IgD-negative memory B cell (primary cell): ENCODE measurements around the gene DDX20. TPM values are rescaled to one million over a fixed set of nuclear protein-coding genes. Genes with fewer than 3 reads are reported as not detected.
A peak's percentile ranks its signal among the peaks of the same experiment; 100 is the strongest.

ENCODE experiments used
- H3K27ac Mint-ChIP-seq, 3 donors: one replicate each; pipeline ENCODE4 v1.8.0; 2020 to 2022; ENCODE audit warnings: mild to moderate bottlenecking in 3 of 3, mixed read lengths in 3 of 3, moderate library complexity in 1 of 3
- H3K27me3 Mint-ChIP-seq: one replicate; pipeline ENCODE4 v1.8.0; 2021; ENCODE audit warnings: mixed read lengths
- H3K36me3 Mint-ChIP-seq: one replicate; pipeline ENCODE4 v1.8.0; 2020; ENCODE audit warnings: mild to moderate bottlenecking, mixed read lengths
- H3K4me1 Mint-ChIP-seq, 3 donors: one replicate each; pipeline ENCODE4 v1.8.0; 2020 to 2022; ENCODE audit warnings: mixed read lengths in 3 of 3, mild to moderate bottlenecking in 1 of 3
- H3K4me3 Mint-ChIP-seq, 4 donors: one replicate each; pipeline ENCODE4 v1.8.0; 2020 to 2022; ENCODE audit warnings: mild to moderate bottlenecking in 4 of 4, mixed read lengths in 4 of 4, moderate library complexity in 3 of 4
- H3K9me3 Mint-ChIP-seq, 3 donors: one replicate each; pipeline ENCODE4 v1.8.0; 2020 to 2021; ENCODE audit warnings: mixed read lengths in 3 of 3, mild to moderate bottlenecking in 1 of 3
- polyA plus RNA-seq: library from polyadenylated mRNA; unstranded; fragments of 300-500 nt; fragmentation: Illumina TruSeq; gene quantifications from one replicate; pipeline ENCODE4 v1.2.3, GENCODE V29; 2021

DDX20 gene, protein sequence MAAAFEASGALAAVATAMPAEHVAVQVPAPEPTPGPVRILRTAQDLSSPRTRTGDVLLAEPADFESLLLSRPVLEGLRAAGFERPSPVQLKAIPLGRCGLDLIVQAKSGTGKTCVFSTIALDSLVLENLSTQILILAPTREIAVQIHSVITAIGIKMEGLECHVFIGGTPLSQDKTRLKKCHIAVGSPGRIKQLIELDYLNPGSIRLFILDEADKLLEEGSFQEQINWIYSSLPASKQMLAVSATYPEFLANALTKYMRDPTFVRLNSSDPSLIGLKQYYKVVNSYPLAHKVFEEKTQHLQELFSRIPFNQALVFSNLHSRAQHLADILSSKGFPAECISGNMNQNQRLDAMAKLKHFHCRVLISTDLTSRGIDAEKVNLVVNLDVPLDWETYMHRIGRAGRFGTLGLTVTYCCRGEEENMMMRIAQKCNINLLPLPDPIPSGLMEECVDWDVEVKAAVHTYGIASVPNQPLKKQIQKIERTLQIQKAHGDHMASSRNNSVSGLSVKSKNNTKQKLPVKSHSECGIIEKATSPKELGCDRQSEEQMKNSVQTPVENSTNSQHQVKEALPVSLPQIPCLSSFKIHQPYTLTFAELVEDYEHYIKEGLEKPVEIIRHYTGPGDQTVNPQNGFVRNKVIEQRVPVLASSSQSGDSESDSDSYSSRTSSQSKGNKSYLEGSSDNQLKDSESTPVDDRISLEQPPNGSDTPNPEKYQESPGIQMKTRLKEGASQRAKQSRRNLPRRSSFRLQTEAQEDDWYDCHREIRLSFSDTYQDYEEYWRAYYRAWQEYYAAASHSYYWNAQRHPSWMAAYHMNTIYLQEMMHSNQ
- 12.2 TPM for polyA plus RNA-seq

DNA sequence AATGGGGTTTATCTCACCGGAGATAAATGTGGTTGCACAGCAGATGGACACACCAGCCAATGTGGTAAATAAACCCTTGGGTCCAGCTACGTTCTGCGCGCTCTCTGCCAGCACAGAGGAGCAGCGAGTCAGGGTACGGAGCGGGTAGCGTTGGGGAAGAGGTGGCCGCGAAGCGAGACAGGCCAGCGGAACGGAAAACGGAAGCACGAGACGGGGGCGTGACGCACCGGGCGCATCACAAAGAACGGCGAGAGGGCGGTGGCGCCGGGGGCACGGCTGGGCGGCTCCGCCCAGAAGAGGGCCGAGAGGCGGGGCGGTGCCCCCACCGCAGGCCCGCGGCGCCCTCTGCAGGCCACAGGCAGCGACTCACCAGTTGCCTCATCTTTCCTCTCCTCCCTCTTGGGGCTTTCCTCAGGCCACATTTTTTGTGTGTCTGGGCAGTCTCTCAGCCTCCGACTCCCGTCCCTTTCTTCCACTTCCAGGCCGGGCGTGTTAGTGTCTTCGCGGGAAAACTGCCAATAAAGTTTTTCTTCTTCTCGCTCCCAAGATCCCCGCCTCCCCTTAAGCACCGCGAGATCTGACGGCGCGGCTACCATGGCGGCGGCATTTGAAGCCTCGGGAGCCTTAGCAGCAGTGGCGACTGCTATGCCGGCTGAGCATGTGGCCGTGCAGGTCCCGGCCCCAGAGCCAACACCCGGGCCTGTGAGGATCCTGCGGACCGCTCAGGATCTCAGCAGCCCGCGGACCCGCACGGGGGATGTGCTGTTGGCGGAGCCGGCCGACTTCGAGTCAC lies at the start of gene DDX20:
DDX20 (plus strand) TSS at position 571 of the 793 bp plus-strand sequence; CDS start at position 595, 24 bp downstream.
- peak within 1 kb of the TSS; percentile 95 to 99 (median 99) for H3K27ac Mint-ChIP-seq
- no peaks in the 10 kb centered on the region for H3K9me3 Mint-ChIP-seq
- peak within 1 kb of the TSS; percentile 94 to 100 (median 98) for H3K4me3 Mint-ChIP-seq
- no peaks in the 10 kb centered on the region for H3K27me3 Mint-ChIP-seq
- H3K4me1 Mint-ChIP-seq, result peaks cover 15 to 23% (median 22%) of the 10 kb centered on the region in 3 donors
- peaks cover 2% of the 10 kb centered on the region for H3K36me3 Mint-ChIP-seq

DNA sequence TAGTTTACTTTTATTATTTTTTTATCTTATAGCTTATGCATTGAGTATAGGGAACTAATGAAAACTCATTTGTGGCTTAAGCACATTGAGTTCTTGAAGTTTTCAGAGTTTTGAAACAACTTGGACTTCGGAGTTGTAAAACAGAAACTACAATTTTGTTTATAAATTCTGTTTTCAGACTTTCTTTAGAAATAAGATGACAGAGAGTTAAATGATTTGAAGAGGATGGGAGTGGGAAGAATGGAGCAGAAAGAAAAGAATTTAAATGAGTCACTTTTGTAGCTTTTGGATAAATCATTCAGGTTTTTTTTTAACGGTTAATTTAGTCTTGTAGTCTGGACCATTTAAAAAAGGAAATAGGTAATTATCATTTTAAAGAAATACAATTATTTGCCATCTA lies 48.8 kb upstream of the DDX20 start:
- no peaks in the 10 kb centered on the region for H3K9me3 Mint-ChIP-seq
- H3K27me3 Mint-ChIP-seq, result no peaks in the 10 kb centered on the region
- H3K4me1 Mint-ChIP-seq, result peaks cover 0 to 4% (median 0%) of the 10 kb centered on the region in 3 donors
- H3K27ac Mint-ChIP-seq, result peak overlapping the region in 1 of 3 donors; percentile 47
- no peak overlapping the region for H3K4me3 Mint-ChIP-seq
- peaks cover 3% of the 10 kb centered on the region for H3K36me3 Mint-ChIP-seq

DNA sequence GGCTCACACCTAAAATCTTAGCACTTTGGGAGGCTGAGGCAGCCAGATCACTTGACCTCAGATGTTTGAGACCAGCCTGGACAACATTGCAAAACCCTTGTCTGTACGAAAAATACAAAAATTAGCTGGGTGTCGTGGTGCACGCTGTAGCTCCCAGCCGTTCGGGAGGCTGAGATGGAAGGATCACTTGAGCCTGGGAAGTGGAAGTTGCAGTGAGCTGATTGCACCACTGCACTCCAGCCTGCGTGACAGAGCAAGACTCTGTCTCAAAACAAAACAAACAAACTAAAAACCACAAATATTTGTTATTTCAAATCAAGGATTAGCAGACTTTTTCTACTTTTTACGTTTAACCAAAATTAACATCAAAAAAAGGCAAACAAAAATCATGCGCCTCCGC lies 47.8 kb upstream of the DDX20 start:
- Mint-ChIP-seq H3K36me3 (peaks cover 3% of the 10 kb centered on the region), H3K27ac (peak overlapping the region in 2 of 3 donors; percentile 66 to 80)

DNA sequence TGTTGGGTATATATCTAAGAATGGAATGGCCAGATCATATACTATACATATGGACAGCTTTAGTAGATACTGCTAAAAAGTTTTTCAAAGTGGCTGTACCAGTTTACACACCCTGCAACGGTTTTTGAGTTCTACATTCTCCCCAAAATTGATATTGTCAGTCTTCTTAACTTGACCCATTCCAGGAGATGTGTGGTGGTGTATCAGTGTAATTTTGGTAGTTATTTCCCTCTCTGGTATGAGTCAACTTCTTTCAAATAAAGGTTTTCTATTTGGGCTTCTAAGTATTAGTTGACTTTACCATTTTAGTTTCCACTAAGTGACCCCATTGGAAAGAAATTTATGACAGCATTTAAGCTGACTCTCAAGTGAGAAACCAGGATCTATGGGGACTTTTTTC lies 45.7 kb upstream of the DDX20 start:
- peak overlapping the region in 1 of 3 donors; percentile 50 for H3K27ac Mint-ChIP-seq
- H3K4me3 Mint-ChIP-seq, result no peak overlapping the region
- no peaks in the 10 kb centered on the region for H3K9me3 Mint-ChIP-seq
- peaks cover 3% of the 10 kb centered on the region for H3K36me3 Mint-ChIP-seq
- H3K27me3 Mint-ChIP-seq, result no peaks in the 10 kb centered on the region
- peaks cover 0 to 2% (median 0%) of the 10 kb centered on the region in 3 donors for H3K4me1 Mint-ChIP-seq

More for the DNA sequence above, 47.8 kb upstream of the DDX20 start:
- peaks cover 0 to 2% (median 0%) of the 10 kb centered on the region in 3 donors for H3K4me1 Mint-ChIP-seq
- H3K9me3 Mint-ChIP-seq, result no peaks in the 10 kb centered on the region
- no peaks in the 10 kb centered on the region for H3K27me3 Mint-ChIP-seq
- H3K4me3 Mint-ChIP-seq, result no peak overlapping the region

DNA sequence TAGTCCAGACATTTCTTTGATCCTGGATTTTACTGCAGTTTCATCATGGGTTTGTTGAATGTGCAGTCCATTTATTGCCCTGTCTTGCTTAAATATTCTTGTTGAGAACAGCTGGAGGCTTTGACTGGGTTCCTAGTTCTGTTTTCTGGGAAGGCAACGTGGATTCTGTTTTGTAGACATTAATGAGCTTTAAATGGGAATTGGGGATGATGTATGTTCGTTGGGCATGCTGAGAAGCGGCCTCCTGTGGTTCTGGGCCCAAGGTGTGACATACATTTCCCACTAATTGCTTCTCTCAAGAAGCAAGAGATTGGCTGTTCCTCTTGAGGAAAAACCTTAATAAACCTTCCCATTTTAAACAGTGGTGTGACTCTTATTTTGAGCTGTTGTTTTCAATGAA lies 39.4 kb upstream of the DDX20 start:
- H3K4me3 Mint-ChIP-seq, result no peak overlapping the region
- no peaks in the 10 kb centered on the region for H3K36me3 Mint-ChIP-seq
- H3K27me3 Mint-ChIP-seq, result no peaks in the 10 kb centered on the region
- peak overlapping the region in 2 of 3 donors; percentile 43 to 63 for H3K27ac Mint-ChIP-seq
- H3K4me1 Mint-ChIP-seq, result peaks cover 0 to 6% (median 0%) of the 10 kb centered on the region in 3 donors
- no peaks in the 10 kb centered on the region for H3K9me3 Mint-ChIP-seq

DNA sequence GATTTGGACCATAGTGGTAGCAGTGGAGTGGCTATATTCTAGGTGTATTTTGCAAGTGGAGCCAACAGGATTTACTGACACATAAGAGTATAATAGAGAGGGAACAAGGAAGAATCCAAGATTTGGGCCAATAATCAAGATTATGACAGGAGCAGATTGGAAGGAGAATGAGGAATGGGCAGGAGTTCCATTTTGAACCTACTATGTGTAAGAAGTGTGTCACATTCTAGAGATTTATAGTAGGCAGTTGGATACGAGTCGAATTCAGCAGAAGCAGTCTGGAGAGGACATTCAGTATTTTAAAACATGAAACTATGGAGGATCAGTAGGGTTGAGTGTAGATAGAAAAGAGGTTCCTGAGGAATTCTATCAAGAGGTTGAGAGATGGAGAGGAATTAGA lies 38.3 kb upstream of the DDX20 start:
- no peaks in the 10 kb centered on the region for H3K27me3 Mint-ChIP-seq
- H3K4me3 Mint-ChIP-seq, result no peak overlapping the region
- no peaks in the 10 kb centered on the region for H3K9me3 Mint-ChIP-seq
- H3K27ac Mint-ChIP-seq, result peak overlapping the region in 1 of 3 donors; percentile 9
- peaks cover 0 to 6% (median 4%) of the 10 kb centered on the region in 3 donors for H3K4me1 Mint-ChIP-seq
- no peaks in the 10 kb centered on the region for H3K36me3 Mint-ChIP-seq

DNA sequence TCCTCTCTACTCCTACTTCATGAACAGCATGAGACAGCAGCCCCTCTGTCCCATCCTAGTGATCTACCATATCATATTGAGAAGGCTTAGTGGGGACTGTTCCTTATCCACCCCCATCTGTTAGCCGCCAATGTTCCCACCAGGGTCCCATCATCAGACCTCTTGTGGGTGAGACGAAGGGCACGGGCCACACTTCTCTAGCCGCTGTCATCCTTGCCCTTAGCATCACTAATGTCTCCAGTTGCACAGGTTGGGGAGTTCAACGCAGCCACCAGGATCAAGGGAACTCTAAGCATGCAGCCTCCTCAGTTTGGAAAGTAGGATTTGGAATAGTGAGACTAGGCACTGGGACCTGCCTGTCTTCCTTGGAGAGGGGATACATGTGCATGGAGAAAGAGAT lies 36.6 kb upstream of the DDX20 start:
- peaks cover 11 to 21% (median 14%) of the 10 kb centered on the region in 3 donors for H3K4me1 Mint-ChIP-seq
- H3K36me3 Mint-ChIP-seq, result no peaks in the 10 kb centered on the region
- peak overlapping the region in 2 of 3 donors; percentile 0 to 30 for H3K27ac Mint-ChIP-seq
- peak overlapping the region in 1 of 4 donors; percentile 20 for H3K4me3 Mint-ChIP-seq
- no peaks in the 10 kb centered on the region for H3K27me3 Mint-ChIP-seq
- H3K9me3 Mint-ChIP-seq, result no peaks in the 10 kb centered on the region

DNA sequence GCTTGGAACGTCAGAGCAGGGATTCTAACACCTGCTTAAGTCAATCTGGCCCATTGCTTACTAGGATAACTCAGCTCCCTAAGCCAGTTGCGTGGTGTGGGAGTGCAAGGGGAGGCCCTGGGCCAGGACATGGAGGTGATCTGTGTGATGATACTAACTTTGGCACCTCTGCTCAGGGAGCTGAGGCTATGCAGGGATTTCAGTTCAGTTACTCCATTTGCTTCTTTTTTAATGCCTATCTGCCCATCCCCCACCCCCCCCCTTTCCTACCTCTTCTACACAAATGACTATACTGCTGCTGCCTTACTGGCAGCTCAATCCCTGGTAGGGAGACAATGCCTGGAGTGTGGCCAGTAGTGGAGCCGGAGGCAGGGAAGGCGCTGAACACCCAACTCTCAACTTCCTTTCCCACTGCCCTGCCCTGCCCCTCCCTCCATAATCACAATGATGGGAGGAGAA lies 36.0 kb upstream of the DDX20 start:
- no peaks in the 10 kb centered on the region for H3K36me3 Mint-ChIP-seq
- H3K27me3 Mint-ChIP-seq, result no peaks in the 10 kb centered on the region
- H3K27ac Mint-ChIP-seq, result peak overlapping the region in 1 of 3 donors; percentile 76
- H3K4me1 Mint-ChIP-seq, result peaks cover 13 to 23% (median 14%) of the 10 kb centered on the region in 3 donors
- no peaks in the 10 kb centered on the region for H3K9me3 Mint-ChIP-seq
- H3K4me3 Mint-ChIP-seq, result no peak overlapping the region

DNA sequence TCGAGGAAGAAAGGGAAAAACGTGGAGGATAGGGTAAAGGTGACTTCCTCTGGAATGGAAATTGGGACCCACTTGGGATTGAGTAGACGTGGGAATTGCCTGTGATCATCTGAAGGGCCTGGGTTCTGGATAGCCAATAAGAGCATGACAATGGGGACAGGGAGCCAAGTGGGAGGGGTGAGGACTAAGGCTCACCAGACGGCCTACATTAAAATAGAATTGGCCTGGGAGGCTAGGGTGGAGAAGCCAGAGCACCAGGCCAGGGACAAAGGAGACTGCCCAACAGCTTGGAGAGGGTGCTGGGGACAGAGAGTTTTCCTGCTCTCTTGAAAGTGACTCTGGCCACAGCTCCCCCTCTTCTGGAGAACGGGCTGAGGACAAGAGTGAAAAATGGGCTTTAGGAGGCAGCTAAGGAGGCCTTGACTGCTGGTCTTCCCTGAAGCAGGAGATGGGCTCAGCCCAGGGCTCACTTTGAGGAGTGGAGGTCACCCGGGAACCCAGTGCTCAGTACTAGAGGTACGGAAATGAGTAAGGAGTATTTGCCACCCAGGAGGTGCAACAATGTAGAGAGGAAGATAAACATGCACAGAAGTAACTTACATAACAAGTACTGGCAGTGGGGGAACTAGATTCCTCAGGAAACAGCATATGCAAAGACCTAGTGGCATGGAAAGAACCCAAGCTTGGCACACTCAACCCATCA lies 35.3 kb upstream of the DDX20 start:
- H3K4me3 Mint-ChIP-seq, result no peak overlapping the region
- no peaks in the 10 kb centered on the region for H3K9me3 Mint-ChIP-seq
- H3K4me1 Mint-ChIP-seq, result peaks cover 14 to 23% (median 15%) of the 10 kb centered on the region in 3 donors
- peak overlapping the region in 2 of 3 donors; percentile 7 to 76 for H3K27ac Mint-ChIP-seq
- H3K27me3 Mint-ChIP-seq, result no peaks in the 10 kb centered on the region
- H3K36me3 Mint-ChIP-seq, result no peaks in the 10 kb centered on the region

DNA sequence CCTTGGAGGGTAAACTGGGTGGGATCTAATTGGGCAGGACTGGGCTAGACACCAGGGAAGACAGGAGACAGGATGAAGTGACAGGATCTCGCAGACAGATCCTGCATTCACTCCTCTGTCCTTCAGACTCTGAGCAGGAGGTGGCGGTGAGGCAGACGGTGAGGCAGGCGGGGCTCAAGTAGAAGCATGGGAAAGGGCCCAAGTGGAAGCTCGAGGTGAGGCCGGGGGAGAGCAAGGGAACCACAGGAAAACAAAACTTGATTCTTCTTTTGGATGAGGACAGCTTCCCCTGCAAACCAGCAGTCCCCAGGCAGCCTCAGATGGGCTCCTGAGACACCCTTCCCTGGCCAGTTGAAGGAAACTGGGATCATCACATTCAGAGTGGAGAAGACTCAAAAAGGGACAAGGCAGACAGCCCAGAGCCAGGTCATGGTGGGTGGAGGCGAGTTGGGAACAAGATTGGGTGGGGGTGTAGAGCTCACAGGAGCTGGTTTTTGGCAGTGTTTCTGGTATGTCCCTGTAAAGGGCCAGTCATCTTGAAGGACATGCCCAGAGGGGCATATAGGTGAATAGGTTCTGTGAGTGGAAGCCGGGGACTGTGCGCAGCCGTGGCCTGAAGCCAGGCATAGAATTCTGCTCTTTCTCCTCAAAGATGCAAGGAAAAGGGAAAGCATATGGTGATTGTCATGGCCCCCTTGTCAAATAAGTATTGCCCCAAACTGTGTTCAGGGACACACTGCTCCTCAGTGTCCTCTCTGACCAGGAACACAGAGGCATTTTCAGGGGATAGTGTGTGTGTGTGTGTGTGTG lies 34.5 kb upstream of the DDX20 start:
- Mint-ChIP-seq H3K27ac (peak overlapping the region in 2 of 3 donors; percentile 7 to 42), H3K4me1 (peaks cover 14 to 23% (median 15%) of the 10 kb centered on the region in 3 donors), H3K9me3 (no peaks in the 10 kb centered on the region), H3K36me3 (no peaks in the 10 kb centered on the region), H3K4me3 (no peak overlapping the region), H3K27me3 (no peaks in the 10 kb centered on the region)

DNA sequence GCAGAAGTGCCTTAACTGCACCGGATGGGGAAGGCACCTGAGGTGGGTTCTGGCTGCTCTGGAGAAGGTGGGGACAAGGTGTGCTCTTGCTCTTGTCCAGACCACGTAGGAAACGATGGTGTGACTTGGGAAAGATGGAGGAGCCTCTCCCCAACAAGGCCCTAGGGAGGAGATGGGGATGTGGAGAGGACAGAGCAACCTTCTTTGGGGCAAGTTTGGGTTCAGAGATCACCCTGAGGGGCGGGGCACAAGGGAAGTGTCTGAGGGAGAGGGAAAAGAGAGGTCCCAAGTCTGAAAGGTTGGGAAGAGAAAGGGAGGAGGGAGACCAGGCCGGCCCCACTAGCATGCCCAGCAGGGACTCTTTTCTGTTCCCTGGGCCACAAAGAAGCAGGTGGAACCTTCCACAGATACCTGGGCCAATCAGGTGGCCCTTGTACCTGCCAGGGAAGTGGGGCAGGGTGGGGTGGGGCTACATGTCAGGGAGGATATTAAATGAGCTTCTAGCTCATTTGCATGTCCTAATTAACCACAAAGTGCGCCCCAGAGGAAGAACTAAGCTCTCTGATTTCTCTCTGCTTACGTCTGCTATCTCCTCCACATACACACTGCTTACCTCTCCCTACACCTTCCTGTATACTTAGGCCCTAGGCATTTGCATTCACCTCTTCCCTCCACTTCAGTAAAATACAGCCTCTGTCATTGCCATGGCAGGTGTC lies 32.5 kb upstream of the DDX20 start:
- Mint-ChIP-seq H3K27me3 (no peaks in the 10 kb centered on the region), H3K4me1 (peaks cover 14 to 23% (median 15%) of the 10 kb centered on the region in 3 donors), H3K36me3 (no peaks in the 10 kb centered on the region), H3K27ac (peak overlapping the region; percentile 31 to 87 (median 46)), H3K9me3 (no peaks in the 10 kb centered on the region), H3K4me3 (no peak overlapping the region)

DNA sequence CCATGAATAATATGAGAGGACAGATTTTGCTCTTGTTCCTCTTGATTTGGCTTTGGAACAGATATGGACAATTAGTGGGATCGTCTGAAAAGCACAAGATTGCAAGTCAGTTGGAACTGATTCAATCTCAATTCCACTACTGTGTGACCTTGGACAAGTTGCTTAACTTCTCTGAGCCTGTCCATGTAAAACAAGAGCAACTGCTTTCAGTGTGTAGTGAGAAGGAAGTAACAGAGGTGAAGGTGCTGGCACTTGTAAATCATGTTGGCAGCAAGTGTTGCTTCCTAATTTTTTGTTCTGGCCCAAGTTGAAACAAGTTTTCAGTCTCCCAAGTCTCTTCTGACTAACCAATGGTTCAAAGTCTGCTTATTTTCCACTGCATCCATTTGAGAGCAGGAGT lies 31.8 kb upstream of the DDX20 start:
- Mint-ChIP-seq H3K27ac (peak overlapping the region in 2 of 3 donors; percentile 31 to 46), H3K36me3 (no peaks in the 10 kb centered on the region), H3K4me3 (no peak overlapping the region), H3K4me1 (peaks cover 14 to 23% (median 15%) of the 10 kb centered on the region in 3 donors), H3K9me3 (no peaks in the 10 kb centered on the region), H3K27me3 (no peaks in the 10 kb centered on the region)

DNA sequence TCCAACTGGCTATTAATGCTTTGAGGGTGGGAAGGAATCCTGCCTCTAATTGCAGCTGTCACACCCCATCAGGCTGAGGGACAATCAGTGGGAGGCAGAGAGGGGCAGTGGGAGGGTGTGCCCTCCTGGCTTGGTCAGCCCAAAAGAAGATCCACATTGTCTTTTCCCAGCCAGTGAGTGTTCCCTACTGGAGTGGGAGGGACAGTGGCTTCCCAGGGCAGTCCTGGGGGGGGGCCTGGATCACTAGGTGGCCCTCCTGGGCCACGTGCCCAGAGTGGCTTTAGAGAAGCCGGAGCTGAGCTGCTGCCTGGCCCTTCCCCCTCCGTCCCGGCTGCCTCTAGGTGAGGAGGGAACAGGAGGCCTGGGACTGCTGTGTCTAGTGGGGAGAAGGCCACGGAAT lies 30.5 kb upstream of the DDX20 start:
- no peaks in the 10 kb centered on the region for H3K27me3 Mint-ChIP-seq
- no peaks in the 10 kb centered on the region for H3K36me3 Mint-ChIP-seq
- peaks cover 14 to 21% (median 15%) of the 10 kb centered on the region in 3 donors for H3K4me1 Mint-ChIP-seq
- peak overlapping the region in 2 of 3 donors; percentile 31 to 43 for H3K27ac Mint-ChIP-seq
- H3K4me3 Mint-ChIP-seq, result no peak overlapping the region
- no peaks in the 10 kb centered on the region for H3K9me3 Mint-ChIP-seq
